Measurements from ENCODE around the gene COPS2.

The COPS2 gene

GRCh38 chr15:49115062-49115461, 40.3 kb downstream of the COPS2 start:
- no peak for DNase-seq (ENCODE audit: low read depth in 2 of 2)
- TF ChIP-seq CTCF (IDR thresholded peaks at IDR 0.05; ENCODE audit: low read depth, low read length), result no peak

GRCh38 chr15:49110158-49110944, 45.0 kb downstream of the COPS2 start:
- DNase-seq (ENCODE audit: low read depth in 2 of 2), result no peak
- H3K4me3 ChIP-seq (replicated peaks in 1 of 2; ENCODE audit: low read depth in 2 of 2, low read length in 2 of 2), result no peak overlapping the region
- TF ChIP-seq CTCF (IDR thresholded peaks at IDR 0.05; ENCODE audit: low read depth, low read length), result no peak

More at GRCh38 chr15:49115062-49115461, 40.3 kb downstream of the COPS2 start:
- H3K4me3 ChIP-seq (replicated peaks in 1 of 2; ENCODE audit: low read depth in 2 of 2, low read length in 2 of 2), result no peak overlapping the region

GRCh38 chr15:49103002-49103401, 52.4 kb downstream of the COPS2 start:
- no peak for TF ChIP-seq CTCF (IDR thresholded peaks at IDR 0.05; ENCODE audit: low read depth, low read length)
- no peak overlapping the region for H3K4me3 ChIP-seq (replicated peaks in 1 of 2; ENCODE audit: low read depth in 2 of 2, low read length in 2 of 2)
- DNase-seq (ENCODE audit: low read depth in 2 of 2), result peak in 1 of 2 donors; percentile 76

GRCh38 chr15:49101536-49101935, 53.9 kb downstream of the COPS2 start:
- TF ChIP-seq CTCF (IDR thresholded peaks at IDR 0.05; ENCODE audit: low read depth, low read length), result no peak
- DNase-seq (ENCODE audit: low read depth in 2 of 2), result peak; percentile 56 to 78
- no peak overlapping the region for H3K4me3 ChIP-seq (replicated peaks in 1 of 2; ENCODE audit: low read depth in 2 of 2, low read length in 2 of 2)

- DNase-seq (ENCODE audit: low read depth in 2 of 2), result no peak
- H3K4me3 ChIP-seq (replicated peaks in 1 of 2; ENCODE audit: low read depth in 2 of 2, low read length in 2 of 2), result no peak overlapping the region
- TF ChIP-seq CTCF (IDR thresholded peaks at IDR 0.05; ENCODE audit: low read depth, low read length), result no peak
Measured at GRCh38 chr15:49096090-49096750, 59.2 kb downstream of the COPS2 start.

GRCh38 chr15:49094923-49095322, 60.5 kb downstream of the COPS2 start:
- TF ChIP-seq CTCF (IDR thresholded peaks at IDR 0.05; ENCODE audit: low read depth, low read length), result no peak
- no peak overlapping the region for H3K4me3 ChIP-seq (replicated peaks in 1 of 2; ENCODE audit: low read depth in 2 of 2, low read length in 2 of 2)
- no peak for DNase-seq (ENCODE audit: low read depth in 2 of 2)
